Measurements from ENCODE around the gene ARMC7. TPM values are rescaled to one million over a fixed set of nuclear protein-coding genes. Genes with fewer than 3 reads are reported as not detected.
A peak's percentile ranks its signal among the peaks of the same experiment; 100 is the strongest.
"Not testable (repeated sequence)": the region's sequence is repeated elsewhere in the genome, so short reads cannot be mapped to it uniquely, and the experiment has no call there.

ARMC7 gene
- total RNA-seq, 2 experiments from 2014 or later: 5.4 TPM

DNA sequence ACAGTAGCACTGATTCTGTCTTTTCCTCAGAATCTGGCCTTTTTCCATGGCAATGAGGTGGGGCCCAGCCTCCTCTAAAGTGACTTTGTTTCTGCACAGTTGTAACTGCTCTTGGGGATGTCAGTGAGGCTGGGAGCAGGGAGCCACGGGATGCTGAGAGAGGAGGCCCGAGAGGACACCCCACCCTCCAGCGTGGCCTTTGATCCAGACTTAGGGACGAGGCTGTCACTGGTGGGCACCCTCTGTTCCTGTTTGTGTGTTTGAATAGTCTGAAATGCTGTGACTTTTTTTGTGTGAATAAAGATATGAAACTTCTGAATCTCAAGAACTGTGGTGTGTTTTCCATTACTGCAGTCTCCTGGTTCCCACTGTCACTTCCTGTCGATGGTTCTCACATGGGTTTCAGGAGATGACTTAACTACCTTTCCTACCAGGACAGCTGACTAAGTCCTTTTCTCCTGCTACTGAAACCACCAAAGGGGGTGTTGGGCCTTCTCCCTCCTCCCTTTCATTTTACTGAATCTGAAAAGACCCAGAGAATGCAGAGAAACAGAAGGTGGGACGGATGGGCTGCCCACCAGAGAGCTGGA is 44.1 kb upstream of the ARMC7 start:
- POLR2A ChIA-PET: interaction anchor here (0.7 kb wide), 1 partner anchor 42 kb away, joined by 3 read pairs; no protein-coding TSS in a partner anchor
- H3K9me3 Mint-ChIP-seq: no peaks in the 10 kb centered on the region
- intact Hi-C loops (cut with micrococcal nuclease): no loop called here
- ATAC-seq: peak; percentile 59
- H3K27ac Mint-ChIP-seq: peak overlapping the region; percentile 78
- CTCF ChIA-PET: no interaction called here
- no peaks in the 10 kb centered on the region for H3K27me3 Mint-ChIP-seq
- TF ChIP-seq, protein P1, sequence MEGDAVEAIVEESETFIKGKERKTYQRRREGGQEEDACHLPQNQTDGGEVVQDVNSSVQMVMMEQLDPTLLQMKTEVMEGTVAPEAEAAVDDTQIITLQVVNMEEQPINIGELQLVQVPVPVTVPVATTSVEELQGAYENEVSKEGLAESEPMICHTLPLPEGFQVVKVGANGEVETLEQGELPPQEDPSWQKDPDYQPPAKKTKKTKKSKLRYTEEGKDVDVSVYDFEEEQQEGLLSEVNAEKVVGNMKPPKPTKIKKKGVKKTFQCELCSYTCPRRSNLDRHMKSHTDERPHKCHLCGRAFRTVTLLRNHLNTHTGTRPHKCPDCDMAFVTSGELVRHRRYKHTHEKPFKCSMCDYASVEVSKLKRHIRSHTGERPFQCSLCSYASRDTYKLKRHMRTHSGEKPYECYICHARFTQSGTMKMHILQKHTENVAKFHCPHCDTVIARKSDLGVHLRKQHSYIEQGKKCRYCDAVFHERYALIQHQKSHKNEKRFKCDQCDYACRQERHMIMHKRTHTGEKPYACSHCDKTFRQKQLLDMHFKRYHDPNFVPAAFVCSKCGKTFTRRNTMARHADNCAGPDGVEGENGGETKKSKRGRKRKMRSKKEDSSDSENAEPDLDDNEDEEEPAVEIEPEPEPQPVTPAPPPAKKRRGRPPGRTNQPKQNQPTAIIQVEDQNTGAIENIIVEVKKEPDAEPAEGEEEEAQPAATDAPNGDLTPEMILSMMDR (IDR thresholded peaks at IDR 0.05): no peak
- DNase-seq: peak; percentile 30
- peaks cover 3% of the 10 kb centered on the region for H3K36me3 Mint-ChIP-seq (ENCODE audit: low read depth)
- no peak overlapping the region for H3K4me3 Mint-ChIP-seq
- H3K4me1 Mint-ChIP-seq (ENCODE audit: low read depth): peaks cover 32% of the 10 kb centered on the region

DNA sequence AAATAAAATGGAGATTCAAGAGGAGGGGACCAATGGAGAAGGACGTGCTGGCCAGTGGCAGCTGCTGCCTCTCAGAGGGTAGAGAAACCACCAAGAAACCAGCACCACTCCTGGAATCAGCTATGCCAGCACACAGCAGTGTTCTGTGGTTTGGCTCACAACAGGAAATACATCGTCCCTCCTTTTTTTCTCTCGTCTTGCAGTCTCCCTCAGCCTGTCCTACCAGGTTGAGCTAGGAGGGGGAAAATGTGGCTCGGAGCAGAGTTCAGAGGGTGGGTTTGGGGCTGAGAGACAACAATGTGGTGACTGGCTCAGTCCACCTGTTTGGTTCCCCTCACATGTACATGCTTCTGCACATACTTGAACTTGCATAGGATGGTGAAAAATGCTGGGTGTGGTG is 41.9 kb upstream of the ARMC7 start:
- Mint-ChIP-seq H3K9me3 (no peaks in the 10 kb centered on the region), H3K4me3 (no peak overlapping the region), H3K36me3 (ENCODE audit: low read depth) (no peaks in the 10 kb centered on the region), H3K27ac (peak overlapping the region; percentile 77), H3K4me1 (ENCODE audit: low read depth) (peaks cover 32% of the 10 kb centered on the region), H3K27me3 (no peaks in the 10 kb centered on the region)
- intact Hi-C loops (cut with micrococcal nuclease): no loop called here
- ChIA-PET CTCF (interaction anchor here (0.8 to 3.4 kb wide), 3 partner anchors 37 to 106 kb away, joined by 5 to 14 read pairs (median 10); no protein-coding TSS in a partner anchor), POLR2A (interaction anchor here (0.6 to 0.7 kb wide), 2 partner anchors 16 to 22 kb away, joined by 3 read pairs; no protein-coding TSS in a partner anchor)
- TF ChIP-seq, protein P1 (IDR thresholded peaks at IDR 0.05): no peak
- peak; percentile 46 for DNase-seq
- peak; percentile 69 for ATAC-seq

DNA sequence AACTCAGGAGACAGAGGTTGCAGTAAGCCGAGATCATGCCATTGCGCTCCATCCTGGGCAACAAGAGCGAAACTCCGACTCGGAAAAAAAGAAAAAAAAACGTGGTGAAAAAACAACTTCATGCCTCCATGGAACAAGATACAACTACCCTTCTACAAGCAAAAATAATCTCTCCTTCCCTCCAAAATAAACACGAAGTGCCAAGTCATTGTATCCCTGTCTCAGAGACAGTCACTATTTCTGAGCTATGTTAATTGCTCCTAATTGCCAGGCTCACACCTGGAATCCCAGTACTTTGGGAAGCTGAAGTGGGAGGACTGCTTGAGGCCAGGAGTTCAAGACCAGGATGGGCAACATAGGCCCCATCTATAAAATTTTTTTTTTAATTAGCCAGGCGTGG is 41.0 kb upstream of the ARMC7 start:
- H3K36me3 Mint-ChIP-seq (ENCODE audit: low read depth): no peaks in the 10 kb centered on the region
- H3K4me3 Mint-ChIP-seq: no peak overlapping the region
- peaks cover 32% of the 10 kb centered on the region for H3K4me1 Mint-ChIP-seq (ENCODE audit: low read depth)
- no peaks in the 10 kb centered on the region for H3K9me3 Mint-ChIP-seq
- ChIA-PET POLR2A (interaction anchor here (1.0 kb wide), 1 partner anchor 17 kb away, joined by 3 read pairs; no protein-coding TSS in a partner anchor), CTCF (interaction anchor here (0.9 to 3.4 kb wide), 5 partner anchors 8 to 107 kb away, joined by 3 to 14 read pairs (median 7); partner anchors contain the start of gene NT5C)
- no peak overlapping the region for H3K27ac Mint-ChIP-seq
- DNase-seq (no peak), ATAC-seq (no peak)
- no peaks in the 10 kb centered on the region for H3K27me3 Mint-ChIP-seq
- intact Hi-C loops (cut with micrococcal nuclease): no loop called here
- TF ChIP-seq, protein P1 (IDR thresholded peaks at IDR 0.05): no peak

- intact Hi-C loops (cut with micrococcal nuclease): no loop called here
- H3K4me1 Mint-ChIP-seq (ENCODE audit: low read depth): peaks cover 28% of the 10 kb centered on the region
- no peaks in the 10 kb centered on the region for H3K9me3 Mint-ChIP-seq
- H3K4me3 Mint-ChIP-seq: no peak overlapping the region
- no peaks in the 10 kb centered on the region for H3K36me3 Mint-ChIP-seq (ENCODE audit: low read depth)
- POLR2A ChIA-PET: interaction anchor here (1.0 kb wide), 1 partner anchor 15 kb away, joined by 3 read pairs; no protein-coding TSS in a partner anchor
- DNase-seq: peak; percentile 35
- TF ChIP-seq, protein P1 (IDR thresholded peaks at IDR 0.05): no peak
- CTCF ChIA-PET: interaction anchor here (0.5 to 3.4 kb wide), 7 partner anchors 9 to 108 kb away, joined by 3 to 14 read pairs (median 3); partner anchors contain the start of gene NT5C
- no peak for ATAC-seq
- no peak overlapping the region for H3K27ac Mint-ChIP-seq
- H3K27me3 Mint-ChIP-seq: no peaks in the 10 kb centered on the region
Observed at GRCh38 chr17:75069783-75070182, 40.0 kb upstream of the ARMC7 start.

- CTCF ChIA-PET: interaction anchor here (0.8 to 1.2 kb wide), 2 partner anchors 35 to 59 kb away, joined by 3 to 4 read pairs; partner anchors contain the start of gene MRPL58
- H3K36me3 Mint-ChIP-seq (ENCODE audit: low read depth); DNase-seq; ATAC-seq; H3K27ac Mint-ChIP-seq; H3K9me3 Mint-ChIP-seq; intact Hi-C loops (cut with micrococcal nuclease); H3K4me3 Mint-ChIP-seq; H3K27me3 Mint-ChIP-seq: not testable (repeated sequence)
- POLR2A ChIA-PET: interaction anchor here (0.8 kb wide), 1 partner anchor 12 kb away, joined by 3 read pairs; no protein-coding TSS in a partner anchor
- peaks cover 11% of the 10 kb centered on the region for H3K4me1 Mint-ChIP-seq (ENCODE audit: low read depth)
Observed at GRCh38 chr17:75071478-75072271, 38.1 kb upstream of the ARMC7 start.

- intact Hi-C loops (cut with micrococcal nuclease); ATAC-seq; H3K27me3 Mint-ChIP-seq; H3K9me3 Mint-ChIP-seq; POLR2A ChIA-PET; H3K27ac Mint-ChIP-seq; H3K4me3 Mint-ChIP-seq; H3K36me3 Mint-ChIP-seq (ENCODE audit: low read depth); DNase-seq: not testable (repeated sequence)
- peaks cover 12% of the 10 kb centered on the region for H3K4me1 Mint-ChIP-seq (ENCODE audit: low read depth)
- CTCF ChIA-PET: interaction anchor here (1.4 to 2.8 kb wide), 2 partner anchors 10 to 33 kb away, joined by 4 to 9 read pairs; no protein-coding TSS in a partner anchor
Observed at GRCh38 chr17:75072909-75073308, 36.9 kb upstream of the ARMC7 start.

All from activated CD8-positive, alpha-beta T cell treated with anti-CD3 and anti-CD28 coated beads for 36 hours (primary cell).